ENCODE results near the gene GGTLC1. TPM values are rescaled to one million over a fixed set of nuclear protein-coding genes. Genes with fewer than 3 reads are reported as not detected.
A peak's percentile ranks its signal among the peaks of the same experiment; 100 is the strongest.
"Not testable (repeated sequence)": the region's sequence is repeated elsewhere in the genome, so short reads cannot be mapped to it uniquely, and the experiment has no call there.

GGTLC1 gene
- total and polyA plus RNA-seq, 2 of the 8 experiments (the other 6 are each of a cell fraction or from before 2014, with no cell fraction given), result not detected

DNA sequence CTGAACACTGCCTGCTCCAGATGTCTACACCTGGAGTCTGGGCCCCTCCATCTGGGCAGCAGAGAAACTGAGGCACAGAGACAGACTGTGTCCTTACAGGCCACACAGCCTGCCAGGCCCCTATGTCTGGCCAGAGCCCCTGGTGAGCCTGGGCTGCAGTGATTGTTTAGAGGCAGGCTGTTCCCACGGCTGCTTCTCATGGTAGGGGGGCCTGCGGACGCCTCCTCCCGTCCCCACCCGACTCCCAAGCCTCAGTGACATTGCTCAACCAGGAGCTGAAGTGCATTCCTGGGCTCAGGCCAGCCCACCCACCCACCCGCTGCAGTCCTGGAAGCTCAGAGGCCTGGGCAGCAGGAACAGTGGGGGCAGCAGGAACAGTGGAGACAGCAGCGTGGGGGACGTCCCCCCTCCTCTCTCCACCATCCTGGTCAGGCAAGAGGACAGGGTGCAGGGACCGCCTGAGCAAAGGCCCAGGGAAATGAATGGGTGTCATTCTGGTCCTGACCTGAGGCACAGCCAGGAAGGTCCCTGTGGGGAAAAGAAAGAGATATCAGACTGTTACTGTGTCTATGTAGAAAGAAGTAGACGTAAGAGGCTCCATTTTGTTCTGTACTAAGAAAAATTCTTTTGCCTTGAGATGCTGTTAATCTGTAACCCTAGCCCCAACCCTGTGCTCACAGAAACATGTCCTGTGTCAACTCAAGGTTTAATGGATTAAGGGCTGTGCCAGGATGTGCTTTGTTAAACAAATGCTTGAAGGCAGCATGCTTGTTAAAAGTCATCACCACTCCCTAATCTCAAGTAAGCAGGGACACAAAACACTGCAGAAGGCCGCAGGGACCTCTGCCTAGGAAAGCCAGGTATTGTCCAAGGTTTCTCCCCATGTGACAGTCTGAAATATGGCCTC, 6.2 kb downstream of the GGTLC1 start:
- H3K27ac ChIP-seq (ENCODE audit: low read depth, low read length); POLR2A ChIA-PET (ENCODE audit: partially characterized antibody): not testable (repeated sequence)

More for the DNA sequence above, 6.2 kb downstream of the GGTLC1 start:
- H2AFZ ChIP-seq (ENCODE audit: low read length); H4K8ac ChIP-seq (ENCODE audit: extremely low read depth, insufficient read depth, low read length); H4K91ac ChIP-seq (replicated peaks; ENCODE audit: insufficient read length, low read length); H3K4ac ChIP-seq (replicated peaks; ENCODE audit: insufficient read length, low read depth, low read length); H3K14ac ChIP-seq (ENCODE audit: insufficient read length); H3K23ac ChIP-seq (ENCODE audit: insufficient read length); H3K4me1 ChIP-seq (replicated peaks in 1 of 4; ENCODE audit: control insufficient read depth in 3 of 4, insufficient read depth in 4 of 4, low read length in 3 of 4); H3K18ac ChIP-seq (ENCODE audit: extremely low read depth, low read length); H3K56ac ChIP-seq (replicated peaks; ENCODE audit: insufficient read length, low read depth, low read length); FAIRE-seq; H3K79me1 ChIP-seq (ENCODE audit: low read depth, low read length); H2BK120ac ChIP-seq (replicated peaks; ENCODE audit: low read depth, low read length); H3K27me3 ChIP-seq (replicated peaks in 1 of 4; ENCODE audit: control insufficient read depth in 3 of 4, extremely low read depth in 1 of 4, insufficient read depth in 3 of 4, low read length in 3 of 4); H4K20me1 ChIP-seq (replicated peaks in 1 of 2; ENCODE audit: control insufficient read depth in 1 of 2, insufficient read depth in 2 of 2, low read length in 2 of 2); H2BK15ac ChIP-seq (ENCODE audit: low read length); H4K5ac ChIP-seq (ENCODE audit: insufficient read length, low read depth, low read length); H2BK20ac ChIP-seq (ENCODE audit: low read length); H2BK12ac ChIP-seq (ENCODE audit: low read depth, low read length); H3K9me3 ChIP-seq (ENCODE audit: insufficient read depth in 2 of 2, low read depth in 1 of 2, low read length in 1 of 2); H3K79me2 ChIP-seq (ENCODE audit: control insufficient read depth in 1 of 2, insufficient read depth in 2 of 2, low read length in 2 of 2); H2BK5ac ChIP-seq (ENCODE audit: low read depth, low read length); H3K4me3 ChIP-seq (ENCODE audit: extremely low read depth in 1 of 4, insufficient read depth in 2 of 4, low read depth in 3 of 4, low read length in 4 of 4); H3K4me2 ChIP-seq (ENCODE audit: insufficient read depth in 1 of 2, low read depth in 2 of 2, low read length in 2 of 2); H2AK5ac ChIP-seq (ENCODE audit: low read depth, low read length); CTCF ChIA-PET (ENCODE audit: partially characterized antibody); H3K36me3 ChIP-seq (ENCODE audit: control insufficient read depth in 2 of 4, insufficient read depth in 4 of 4, low read length in 3 of 4); H3K23me2 ChIP-seq (ENCODE audit: low read depth, low read length); H3K9ac ChIP-seq (replicated peaks in 1 of 4; ENCODE audit: extremely low read depth in 1 of 4, low read depth in 3 of 4, low read length in 3 of 4): not testable (repeated sequence)
- 91% methylated on average over 5 of the region's 11 CpGs; no CpG with 5 or more reads in 1 of the 2 experiments for WGBS, 2 experiments (ENCODE audit: extremely low coverage in 1 of 2, insufficient coverage in 1 of 2, insufficient read length in 1 of 2, insufficient replicate concordance in 2 of 2, low coverage in 1 of 2, low lambda C conversion rate in 2 of 2, missing lambda C conversion rate in 1 of 2)
- peak in 1 of 2 experiments; percentile 45 for DNase-seq (ENCODE audit: low read depth in 1 of 2, low spot score in 2 of 2)

Measured in H1 (cell line).